NT2/D1 (cell line): ENCODE measurements around the gene NPAS3.

ENCODE experiments used
- SUZ12 ChIP-seq: IDR thresholded peaks from 2 replicates; pipeline ENCODE4 v1.6.1; 2011; ENCODE audit not compliant: insufficient read length, insufficient read depth; ENCODE audit errors: extremely low read depth
- YY1 ChIP-seq: IDR thresholded peaks from 2 replicates; pipeline ENCODE4 v1.6.1; 2011; ENCODE audit not compliant: insufficient read length, insufficient read depth
- ZNF274 ChIP-seq: IDR thresholded peaks from 2 replicates; pipeline ENCODE4 v1.6.1; 2011; ENCODE audit warnings: mild to moderate bottlenecking, low read depth, low read length

DNA sequence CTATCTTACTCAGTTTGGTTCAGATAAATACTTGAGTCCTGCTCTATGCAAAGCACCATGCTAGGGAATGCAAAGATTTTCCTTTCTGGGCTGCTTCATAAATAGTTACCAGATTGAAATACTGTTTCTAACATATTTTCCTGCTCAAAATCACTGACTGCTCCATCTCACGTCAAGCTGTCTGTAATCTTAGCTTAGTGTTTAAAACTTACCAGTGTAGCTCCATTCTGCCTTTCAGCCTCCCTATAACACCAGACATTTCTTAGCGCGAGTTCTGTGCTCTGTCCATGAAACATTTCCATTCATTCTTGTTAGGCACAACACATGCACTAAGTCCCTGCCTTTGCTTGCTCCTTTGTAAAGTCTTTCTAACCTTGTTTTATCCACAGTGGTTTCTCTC, 129.4 kb downstream of the NPAS3 start:
- TF ChIP-seq YY1 (no peak), SUZ12 (no peak), ZNF274 (no peak)
